H1 (cell line): ENCODE results near the gene ACAP3. TPM values are rescaled to one million over a fixed set of nuclear protein-coding genes. Genes with fewer than 3 reads are reported as not detected.
A peak's percentile ranks its signal among the peaks of the same experiment; 100 is the strongest.

Experiments
- CTCF ChIA-PET: fragments of 300-600 bp; sonication (Branson Sonifier 250); formaldehyde crosslinking; loops from one replicate; lab custom pipeline; 2021; ENCODE audit not compliant: partially characterized antibody; lab: Charles Lee
- POLR2A ChIA-PET: fragments of 300-600 bp; sonication (Branson Sonifier 250); formaldehyde crosslinking; loops from one replicate; lab custom pipeline; 2021; ENCODE audit warnings: inconsistent platforms; ENCODE audit not compliant: partially characterized antibody; lab: Charles Lee
- DNase-seq, 2 experiments: peaks; one replicate each; pipeline versions ENCODE4 v3.0.0 to v3.0.0-alpha.2; 2010 to 2022; ENCODE audit warnings: low spot score in 2 of 2, low read depth in 1 of 2, mixed read lengths in 1 of 2
- FAIRE-seq: peaks from 2 replicates; lab custom pipeline; 2011; peaks lifted over from hg19 to GRCh38; lab: Jason Lieb, UNC
- H2AFZ ChIP-seq: 2 replicates; pipeline ENCODE4 v1.8.1; 2012; ENCODE audit warnings: low read length, inconsistent platforms
- H2AK5ac ChIP-seq: 2 replicates; pipeline ENCODE4 v1.6.1; 2013; ENCODE audit warnings: low read depth, low read length
- H2BK120ac ChIP-seq: replicated peaks from 2 replicates; pipeline ENCODE3; 2013; ENCODE audit warnings: low read depth, low read length, inconsistent platforms
- H2BK12ac ChIP-seq: 2 replicates; pipeline ENCODE4 v1.6.1; 2013; ENCODE audit warnings: low read depth, low read length
- H2BK15ac ChIP-seq: 2 replicates; pipeline ENCODE4 v1.6.1; 2013; ENCODE audit warnings: low read length
- H2BK20ac ChIP-seq: 2 replicates; pipeline ENCODE4 v1.6.1; 2013; ENCODE audit warnings: low read length
- H2BK5ac ChIP-seq: 2 replicates; pipeline ENCODE4 v1.6.1; 2013; ENCODE audit warnings: low read depth, low read length
- H3K14ac ChIP-seq: 2 replicates; pipeline ENCODE4 v1.6.1; 2013; ENCODE audit warnings: inconsistent platforms; ENCODE audit not compliant: insufficient read length
- H3K18ac ChIP-seq: 2 replicates; pipeline ENCODE4 v1.6.1; 2013; ENCODE audit warnings: low read length; ENCODE audit errors: extremely low read depth
- H3K23ac ChIP-seq: 2 replicates; pipeline ENCODE4 v1.6.1; 2013; ENCODE audit warnings: inconsistent platforms; ENCODE audit not compliant: insufficient read length
- H3K23me2 ChIP-seq: 2 replicates; pipeline ENCODE4 v1.6.1; 2013; ENCODE audit warnings: low read depth, low read length
- H3K27ac ChIP-seq: 2 replicates; pipeline ENCODE4 v1.6.1; 2011; ENCODE audit warnings: low read depth, low read length, inconsistent platforms
- H3K27me3 ChIP-seq, 4 experiments: replicated peaks in 1 of 4; 1 replicate in 1 of 4; 2 replicates in 3 of 4; pipeline versions ENCODE4 v1.6.1 to v1.8.1; 2011 to 2013; ENCODE audit warnings: low read length in 3 of 4, mild to moderate bottlenecking in 3 of 4, inconsistent platforms in 2 of 4, mixed read lengths in 2 of 4, moderate library complexity in 1 of 4; ENCODE audit not compliant: control insufficient read depth in 3 of 4, insufficient read depth in 3 of 4; ENCODE audit errors: extremely low read depth in 1 of 4
- H3K36me3 ChIP-seq, 4 experiments: 2 replicates each; pipeline versions ENCODE4 v1.6.1 to v1.8.1; 2011 to 2013; ENCODE audit warnings: mild to moderate bottlenecking in 4 of 4, low read length in 3 of 4, moderate library complexity in 2 of 4, control low read depth in 1 of 4, inconsistent platforms in 1 of 4; ENCODE audit not compliant: insufficient read depth in 4 of 4, control insufficient read depth in 2 of 4
- H3K4ac ChIP-seq: replicated peaks from 2 replicates; pipeline ENCODE3; 2013; ENCODE audit warnings: low read length, low read depth, mixed read lengths, inconsistent platforms; ENCODE audit not compliant: insufficient read length
- H3K4me1 ChIP-seq, 4 experiments: replicated peaks in 1 of 4; 1 replicate in 1 of 4; 2 replicates in 3 of 4; pipeline versions ENCODE4 v1.6.1 to v1.8.1; 2011 to 2013; ENCODE audit warnings: low read length in 3 of 4, inconsistent platforms in 2 of 4, mixed read lengths in 1 of 4; ENCODE audit not compliant: insufficient read depth in 4 of 4, control insufficient read depth in 3 of 4
- H3K4me2 ChIP-seq, 2 experiments: 2 replicates each; pipeline versions ENCODE4 v1.6.1 to v1.8.1; 2011 to 2013; ENCODE audit warnings: low read depth in 2 of 2, low read length in 2 of 2, control low read depth in 1 of 2, inconsistent platforms in 1 of 2, mild to moderate bottlenecking in 1 of 2; ENCODE audit not compliant: insufficient read depth in 1 of 2
- H3K4me3 ChIP-seq, 4 experiments: fragments of 200-600, 300-600 bp in 1 of 4; sonication (generic), shearing (Covaris generic), sonication (Bioruptor Twin) in 1 of 4; 2 replicates each; pipeline versions ENCODE4 v1.5.1 to v1.8.1; 2011 to 2016; ENCODE audit warnings: low read length in 4 of 4, low read depth in 3 of 4, control low read depth in 2 of 4, inconsistent platforms in 2 of 4, mild to moderate bottlenecking in 2 of 4, mixed read lengths in 1 of 4, moderate library complexity in 1 of 4; ENCODE audit not compliant: insufficient read depth in 2 of 4; ENCODE audit errors: extremely low read depth in 1 of 4
- H3K56ac ChIP-seq: replicated peaks from 2 replicates; pipeline ENCODE3; 2013; ENCODE audit warnings: low read depth, mild to moderate bottlenecking, mixed read lengths, low read length, inconsistent platforms; ENCODE audit not compliant: insufficient read length
- H3K79me1 ChIP-seq: 2 replicates; pipeline ENCODE4 v1.6.1; 2013; ENCODE audit warnings: low read depth, low read length, control low read depth
- H3K79me2 ChIP-seq, 2 experiments: 2 replicates each; pipeline versions ENCODE4 v1.6.1 to v1.8.1; 2012 to 2013; ENCODE audit warnings: low read length in 2 of 2, mild to moderate bottlenecking in 2 of 2, inconsistent platforms in 1 of 2; ENCODE audit not compliant: insufficient read depth in 2 of 2, control insufficient read depth in 1 of 2
- H3K9ac ChIP-seq, 4 experiments: replicated peaks in 1 of 4; 1 replicate in 1 of 4; 2 replicates in 3 of 4; pipeline versions ENCODE4 v1.6.1 to v1.8.1; 2011 to 2013; ENCODE audit warnings: low read depth in 3 of 4, low read length in 3 of 4, control low read depth in 2 of 4, mild to moderate bottlenecking in 2 of 4, moderate library complexity in 2 of 4, inconsistent platforms in 1 of 4; ENCODE audit errors: extremely low read depth in 1 of 4
- H3K9me3 ChIP-seq, 2 experiments: 2 replicates each; pipeline versions ENCODE4 v1.6.1 to v1.8.1; 2012 to 2013; ENCODE audit warnings: mild to moderate bottlenecking in 2 of 2, moderate library complexity in 2 of 2, control low read depth in 1 of 2, inconsistent platforms in 1 of 2, low read depth in 1 of 2, low read length in 1 of 2, mixed read lengths in 1 of 2; ENCODE audit not compliant: insufficient read depth in 2 of 2
- H4K20me1 ChIP-seq, 2 experiments: replicated peaks in 1 of 2; 2 replicates each; pipeline versions ENCODE3 to v1.8.1; 2011 to 2013; ENCODE audit warnings: inconsistent platforms in 2 of 2, low read length in 2 of 2, mild to moderate bottlenecking in 1 of 2; ENCODE audit not compliant: insufficient read depth in 2 of 2, control insufficient read depth in 1 of 2
- H4K5ac ChIP-seq: 2 replicates; pipeline ENCODE4 v1.6.1; 2013; ENCODE audit warnings: low read length, low read depth, mixed read lengths, inconsistent platforms; ENCODE audit not compliant: insufficient read length
- H4K8ac ChIP-seq: 2 replicates; pipeline ENCODE4 v1.8.0; 2013; ENCODE audit warnings: mild to moderate bottlenecking, moderate library complexity, low read length, inconsistent platforms; ENCODE audit not compliant: insufficient read depth; ENCODE audit errors: extremely low read depth
- H4K91ac ChIP-seq: replicated peaks from 2 replicates; pipeline ENCODE3; 2013; ENCODE audit warnings: low read length, mixed read lengths, inconsistent platforms; ENCODE audit not compliant: insufficient read length
- MAFK ChIP-seq: IDR thresholded peaks from 2 replicates; pipeline ENCODE4 v1.6.1; 2012; ENCODE audit warnings: low read depth, mild to moderate bottlenecking, improper control_type of control experiment, low read length
- POLR2AphosphoS5 ChIP-seq: IDR thresholded peaks from 2 replicates; pipeline ENCODE4 v1.6.1; 2011; ENCODE audit warnings: low read depth, low read length
- TAF1 ChIP-seq: IDR thresholded peaks from 2 replicates; pipeline ENCODE4 v1.6.1; 2011; ENCODE audit warnings: mild to moderate bottlenecking, low read depth, low read length
- WGBS, 2 experiments: shearing (Covaris generic) in 1 of 2; methylation state at CpG; one replicate each; pipeline versions ENCODE4 v1.1.6 to v1.1.7; 2013 to 2015; ENCODE audit warnings: low lambda C conversion rate in 2 of 2, mixed read lengths in 2 of 2, inconsistent platforms in 1 of 2, low coverage in 1 of 2, missing lambda C conversion rate in 1 of 2; ENCODE audit not compliant: insufficient replicate concordance in 2 of 2, insufficient coverage in 1 of 2, insufficient read length in 1 of 2; ENCODE audit errors: extremely low coverage in 1 of 2, missing lambda C conversion rate in 1 of 2; 5-methylcytosine and 5-hydroxymethylcytosine counted together
- polyA plus RNA-seq, 7 experiments: library from polyadenylated mRNA; depleted of rRNA in 3 of 7; stranded (reverse) in 5 of 7; unstranded in 2 of 7; fragments of >200 nt in 5 of 7; fragments of 200-250 nt in 2 of 7; gene quantifications; 1 replicate in 5 of 7; 2 replicates in 1 of 7; 4 replicates in 1 of 7; pipeline versions ENCODE4 v1.2.1 to v1.2.3, GENCODE V29; 2011 to 2013; ENCODE audit warnings: missing spikeins in 2 of 7, mixed read lengths in 2 of 7
- total RNA-seq: library from RNA; stranded (reverse); fragmentation: NEBNext Ultra II Directional; extraction: Animal tissue kit (Norgen Biotek cat#: 25700); gene quantifications from 2 replicates; pipeline ENCODE4 v1.2.1, GENCODE V29; 2021

The ACAP3 gene
- total and polyA plus RNA-seq, 2 of the 8 experiments (the other 6 are each of a cell fraction or from before 2014, with no cell fraction given): 14.8 to 28.3 TPM

- H3K9me3 ChIP-seq: peaks cover 0 to 5% of the 10 kb centered on the region in 2 experiments; a peak in 1 of 4 replicates
- ChIA-PET POLR2A (interaction anchor here (0.9 to 9.0 kb wide), 4 partner anchors 11 to 74 kb away, joined by 3 to 134 read pairs (median 15); no protein-coding TSS in a partner anchor), CTCF (interaction anchor here (0.6 to 3.2 kb wide), 7 partner anchors 8 to 66 kb away, joined by 3 to 13 read pairs (median 4); no protein-coding TSS in a partner anchor)
- no peak for FAIRE-seq
- no peak overlapping the region for H3K27ac ChIP-seq
- no peak overlapping the region for H3K4me3 ChIP-seq
- no peak overlapping the region for H3K4me2 ChIP-seq
- H3K27me3 ChIP-seq: no peaks in the 10 kb centered on the region; a peak in 1 of 7 replicates
- H3K79me2 ChIP-seq: no peaks in the 10 kb centered on the region
- H3K9ac ChIP-seq: no peak overlapping the region
- peaks cover 2 to 44% (median 15%) of the 10 kb centered on the region in 4 experiments; a peak in 7 of 8 replicates for H3K36me3 ChIP-seq
- H3K56ac ChIP-seq: no peak overlapping the region
- no peak overlapping the region for H3K14ac ChIP-seq
- TF ChIP-seq POLR2AphosphoS5 (no peak), MAFK (no peak), TAF1 (0 out of 2 replicates have a peak, but pooled peaks have one; percentile 8)
- no peak overlapping the region for H4K8ac ChIP-seq
- peak in 1 of 2 experiments; percentile 87 for DNase-seq
- H2BK15ac ChIP-seq: no peak overlapping the region
- H3K4ac ChIP-seq: no peak overlapping the region
- no peak overlapping the region for H3K23ac ChIP-seq
- no peaks in the 10 kb centered on the region; the same call in 1 of the 2 replicates for H3K23me2 ChIP-seq
- 59% methylated on average over 6 of the region's 18 CpGs; no CpG with 5 or more reads in 1 of the 2 experiments for WGBS, 2 experiments
- no peak overlapping the region for H4K5ac ChIP-seq
- H3K4me1 ChIP-seq: no peaks in the 10 kb centered on the region; a peak in 1 of 7 replicates
- H2BK12ac ChIP-seq: no peak overlapping the region
- no peak overlapping the region for H2BK5ac ChIP-seq
- H3K18ac ChIP-seq: no peak overlapping the region
- no peak overlapping the region for H4K91ac ChIP-seq
- H2AK5ac ChIP-seq: no peak overlapping the region
- no peak overlapping the region for H2BK120ac ChIP-seq
- H4K20me1 ChIP-seq: peaks cover 14 to 32% of the 10 kb centered on the region in 2 experiments
- H3K79me1 ChIP-seq: peaks cover 12% of the 10 kb centered on the region
- H2AFZ ChIP-seq: no peak overlapping the region
- H2BK20ac ChIP-seq: no peak overlapping the region
Measured at GRCh38 chr1:1337793-1338147, 30.0 kb upstream of the ACAP3 start.
